Natural killer cell treated with Interleukin-12 subunit alpha and Interleukin-12 subunit beta and Interleukin-15 and Interleukin-18, amount 100 ng/mL, for 72 hours (primary cell): ENCODE data around the gene TBC1D8B. TPM values are rescaled to one million over a fixed set of nuclear protein-coding genes. Genes with fewer than 3 reads are reported as not detected.
"Not testable (repeated sequence)": the region's sequence is repeated elsewhere in the genome, so short reads cannot be mapped to it uniquely, and the experiment has no call there.

ENCODE experiments used
- ATAC-seq, 2 donors: fragments of 150-1000 bp; cut with Tn5 transposase in 1 of 2; sonication (Bioruptor Pico), chemical (Tn5 transposase) in 1 of 2; 2 replicates each; pipeline ENCODE4 v1.10.0; 2021
- DNase-seq: peaks from one replicate; pipeline ENCODE4 v3.0.0; 2022; ENCODE audit warnings: low spot score
- H3K27ac Mint-ChIP-seq, 2 donors: 1 replicate in 1 of 2; 2 replicates in 1 of 2; pipeline ENCODE4 v1.8.0; 2022; ENCODE audit warnings: mixed read lengths in 2 of 2, mild to moderate bottlenecking in 1 of 2, moderate library complexity in 1 of 2
- H3K27me3 Mint-ChIP-seq, 2 donors: 1 replicate in 1 of 2; 2 replicates in 1 of 2; pipeline ENCODE4 v1.8.0; 2022; ENCODE audit warnings: mixed read lengths in 2 of 2
- H3K36me3 Mint-ChIP-seq: one replicate; pipeline ENCODE4 v1.8.0; 2022; ENCODE audit warnings: mixed read lengths
- H3K4me1 Mint-ChIP-seq, 2 donors: 1 replicate in 1 of 2; 2 replicates in 1 of 2; pipeline ENCODE4 v1.8.0; 2022; ENCODE audit warnings: low read depth in 2 of 2, mixed read lengths in 2 of 2, mild to moderate bottlenecking in 1 of 2
- H3K4me3 Mint-ChIP-seq: one replicate; pipeline ENCODE4 v1.8.0; 2022; ENCODE audit warnings: mixed read lengths
- H3K9me3 Mint-ChIP-seq: 2 replicates; pipeline ENCODE4 v1.8.0; 2022; ENCODE audit warnings: mixed read lengths
- total RNA-seq, 2 donors: library from RNA; stranded (reverse); gene quantifications; one replicate each; pipeline ENCODE4 v1.2.3, GENCODE V29; 2022

Gene TBC1D8B
- total RNA-seq = under 1 TPM; 0.31 to 0.56 TPM

DNA sequence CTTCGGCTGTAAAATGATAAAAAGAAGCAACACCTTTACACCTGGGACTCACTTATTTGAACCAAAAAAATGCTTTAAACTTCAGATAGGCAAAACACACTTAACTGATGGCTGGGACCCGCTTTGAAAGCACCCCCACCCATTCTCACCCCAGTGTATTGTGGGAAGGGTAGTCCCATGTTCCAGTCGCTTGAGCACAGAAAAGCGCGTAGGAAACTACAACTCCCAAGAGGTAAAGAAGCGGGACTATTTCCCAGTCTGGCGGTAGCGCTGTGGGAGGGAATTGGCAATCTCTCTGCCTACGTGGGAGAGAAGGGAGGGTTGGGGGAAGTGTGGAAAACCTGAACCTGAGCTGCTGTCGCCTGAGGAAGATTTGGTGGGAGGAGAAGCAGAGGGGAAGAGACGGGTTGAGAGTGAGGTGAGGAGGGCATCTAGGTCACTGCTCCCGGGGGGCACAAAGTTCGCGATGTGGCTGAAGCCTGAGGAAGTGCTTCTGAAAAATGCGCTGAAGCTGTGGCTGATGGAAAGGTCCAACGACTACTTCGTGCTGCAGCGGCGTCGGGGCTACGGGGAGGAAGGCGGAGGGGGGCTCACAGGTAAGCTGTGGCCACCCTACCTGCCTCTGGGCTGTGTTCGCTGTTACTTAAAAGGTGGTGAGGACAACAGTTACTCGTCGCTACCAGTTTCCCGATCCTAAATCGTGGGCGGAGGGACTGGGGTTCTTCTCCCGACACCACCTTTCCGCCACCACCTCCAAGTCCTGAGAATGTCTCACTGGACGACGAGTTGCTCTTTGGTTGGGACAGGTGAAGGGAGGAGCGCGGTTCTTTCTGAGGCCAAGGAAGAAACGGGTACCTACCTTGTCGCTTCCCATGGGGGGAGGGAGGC is at the start of gene TBC1D8B:
Gene TBC1D8B (plus strand): TSS at position 286 of the 888 bp plus-strand sequence. CDS start 181 bp downstream, at position 467.
- Mint-ChIP-seq H3K9me3 (no peaks in the 10 kb centered on the region), H3K4me1 (no peaks in the 10 kb centered on the region), H3K27ac (no peak within 1 kb of the TSS), H3K27me3 (peaks cover 36 to 38% of the 10 kb centered on the region in 2 donors), H3K4me3 (peak within 1 kb of the TSS; percentile 70), H3K36me3 (no peaks in the 10 kb centered on the region)
- ATAC-seq (peak in 1 of 2 donors; percentile 48), DNase-seq (no peak)

DNA sequence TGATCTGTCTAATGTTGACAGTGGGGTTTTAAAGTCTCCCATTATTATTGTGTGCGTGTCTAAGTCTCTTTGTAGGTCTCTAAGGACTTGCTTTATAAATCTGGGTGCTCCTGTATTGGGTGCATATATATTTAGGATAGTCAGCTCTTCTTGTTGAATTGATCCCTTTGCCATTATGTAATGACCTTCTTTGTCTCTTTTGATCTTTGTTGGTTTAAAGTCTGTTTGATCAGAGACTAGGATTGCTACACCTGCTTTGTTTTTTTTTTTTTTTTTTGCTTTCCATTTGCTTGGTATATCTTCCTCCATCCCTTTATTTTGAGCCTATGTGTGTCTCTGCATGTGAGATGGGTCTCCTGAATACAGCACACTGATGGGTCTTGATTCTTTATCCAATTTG is 33.2 kb upstream of the TBC1D8B start:
- not testable (repeated sequence) for DNase-seq, H3K4me3 Mint-ChIP-seq, H3K36me3 Mint-ChIP-seq, H3K27ac Mint-ChIP-seq, H3K4me1 Mint-ChIP-seq, H3K9me3 Mint-ChIP-seq, ATAC-seq
- H3K27me3 Mint-ChIP-seq = peaks cover 12 to 13% of the 10 kb centered on the region in 2 donors

GRCh38 chrX:106774981-106775380 is 27.5 kb upstream of the TBC1D8B start:
- no peak for ATAC-seq

DNA sequence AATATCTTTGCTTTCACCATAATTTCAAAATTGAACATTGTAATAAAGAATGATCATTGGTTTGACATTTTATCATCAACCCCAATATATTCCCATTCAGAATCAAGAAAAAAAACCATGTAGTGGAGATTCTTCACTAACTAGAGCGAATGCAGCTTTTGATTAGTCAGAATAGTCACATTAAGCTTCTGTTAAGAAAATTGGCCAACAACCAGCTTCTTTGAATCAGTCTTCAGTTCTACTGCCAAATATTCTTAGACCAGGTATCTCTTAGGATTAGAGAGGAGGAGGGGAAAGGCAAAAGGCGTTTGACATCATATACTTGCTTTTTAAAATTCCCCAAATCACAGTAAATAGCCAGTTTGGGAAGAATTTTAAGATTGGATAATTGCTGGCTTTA is 22.2 kb upstream of the TBC1D8B start:
- ATAC-seq (no peak), DNase-seq (no peak)
- Mint-ChIP-seq H3K36me3 (no peaks in the 10 kb centered on the region), H3K4me3 (no peak overlapping the region), H3K4me1 (no peaks in the 10 kb centered on the region), H3K27me3 (peaks cover 4 to 16% of the 10 kb centered on the region in 2 donors), H3K27ac (no peak overlapping the region), H3K9me3 (no peaks in the 10 kb centered on the region)

More at GRCh38 chrX:106774981-106775380, 27.5 kb upstream of the TBC1D8B start:
- DNase-seq = no peak
- no peak overlapping the region for H3K4me3 Mint-ChIP-seq
- H3K27me3 Mint-ChIP-seq = peaks cover 7 to 19% of the 10 kb centered on the region in 2 donors
- H3K9me3 Mint-ChIP-seq = no peaks in the 10 kb centered on the region
- no peaks in the 10 kb centered on the region for H3K4me1 Mint-ChIP-seq
- H3K27ac Mint-ChIP-seq = no peak overlapping the region
- no peaks in the 10 kb centered on the region for H3K36me3 Mint-ChIP-seq

- H3K4me1 Mint-ChIP-seq = no peaks in the 10 kb centered on the region
- H3K9me3 Mint-ChIP-seq = no peaks in the 10 kb centered on the region
- no peak overlapping the region for H3K4me3 Mint-ChIP-seq
- no peak overlapping the region for H3K27ac Mint-ChIP-seq
- ATAC-seq = no peak
- peaks cover 10 to 18% of the 10 kb centered on the region in 2 donors for H3K27me3 Mint-ChIP-seq
- H3K36me3 Mint-ChIP-seq = no peaks in the 10 kb centered on the region
- no peak for DNase-seq
These were observed 21.7 kb upstream of the TBC1D8B start for GRCh38 chrX:106780664-106781377.

DNA sequence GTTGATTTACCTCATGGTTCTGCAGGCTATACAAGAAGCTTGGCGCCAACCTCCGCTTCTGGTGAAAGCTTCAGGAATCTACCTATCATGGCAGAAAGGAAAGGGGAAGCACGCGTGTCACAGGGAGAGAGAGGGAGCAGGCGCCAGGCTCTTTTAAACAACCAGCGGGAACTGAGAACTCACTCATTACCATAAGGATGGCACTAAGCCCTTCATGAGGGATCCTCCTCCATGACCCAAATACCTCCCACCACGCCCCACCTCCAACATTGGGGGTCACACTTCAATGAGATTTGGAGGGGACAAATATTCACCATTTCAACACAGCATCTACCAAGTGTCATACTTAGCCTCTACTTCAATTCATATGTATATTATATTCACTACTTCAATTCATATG is 18.8 kb upstream of the TBC1D8B start:
- no peaks in the 10 kb centered on the region for H3K36me3 Mint-ChIP-seq
- DNase-seq (no peak), ATAC-seq (no peak)
- H3K27ac Mint-ChIP-seq = no peak overlapping the region
- no peaks in the 10 kb centered on the region for H3K9me3 Mint-ChIP-seq
- H3K27me3 Mint-ChIP-seq = peaks cover 19 to 24% of the 10 kb centered on the region in 2 donors
- H3K4me3 Mint-ChIP-seq = no peak overlapping the region
- H3K4me1 Mint-ChIP-seq = no peaks in the 10 kb centered on the region

GRCh38 chrX:106791495-106791894 is 11.0 kb upstream of the TBC1D8B start:
- Mint-ChIP-seq H3K9me3 (no peaks in the 10 kb centered on the region), H3K4me1 (no peaks in the 10 kb centered on the region), H3K27me3 (peaks cover 7% of the 10 kb centered on the region in 2 donors), H3K4me3 (no peak overlapping the region), H3K27ac (no peak overlapping the region), H3K36me3 (no peaks in the 10 kb centered on the region)
- no peak for DNase-seq
- ATAC-seq = no peak

DNA sequence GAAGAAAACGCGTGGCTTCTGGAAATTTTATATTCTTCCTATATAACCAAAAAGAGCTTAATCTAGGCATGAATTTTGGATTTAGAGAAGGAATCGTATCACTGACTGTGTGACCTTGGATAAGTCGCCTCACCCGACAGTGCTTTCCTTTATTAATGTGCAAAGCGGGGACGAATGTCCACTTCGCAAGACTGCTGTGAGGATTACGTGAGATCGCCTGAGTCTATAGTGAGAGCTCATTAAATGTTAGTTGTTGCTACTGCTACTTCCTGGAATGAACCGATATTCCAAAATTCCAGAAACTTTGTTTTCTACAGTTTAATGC is 448 bp upstream of the TBC1D8B start:
- H3K4me1 Mint-ChIP-seq = no peaks in the 10 kb centered on the region
- H3K27ac Mint-ChIP-seq = no peak overlapping the region
- H3K36me3 Mint-ChIP-seq = no peaks in the 10 kb centered on the region
- no peaks in the 10 kb centered on the region for H3K9me3 Mint-ChIP-seq
- H3K27me3 Mint-ChIP-seq = peaks cover 37 to 38% of the 10 kb centered on the region in 2 donors
- DNase-seq (no peak), ATAC-seq (no peak)
- no peak overlapping the region for H3K4me3 Mint-ChIP-seq

DNA sequence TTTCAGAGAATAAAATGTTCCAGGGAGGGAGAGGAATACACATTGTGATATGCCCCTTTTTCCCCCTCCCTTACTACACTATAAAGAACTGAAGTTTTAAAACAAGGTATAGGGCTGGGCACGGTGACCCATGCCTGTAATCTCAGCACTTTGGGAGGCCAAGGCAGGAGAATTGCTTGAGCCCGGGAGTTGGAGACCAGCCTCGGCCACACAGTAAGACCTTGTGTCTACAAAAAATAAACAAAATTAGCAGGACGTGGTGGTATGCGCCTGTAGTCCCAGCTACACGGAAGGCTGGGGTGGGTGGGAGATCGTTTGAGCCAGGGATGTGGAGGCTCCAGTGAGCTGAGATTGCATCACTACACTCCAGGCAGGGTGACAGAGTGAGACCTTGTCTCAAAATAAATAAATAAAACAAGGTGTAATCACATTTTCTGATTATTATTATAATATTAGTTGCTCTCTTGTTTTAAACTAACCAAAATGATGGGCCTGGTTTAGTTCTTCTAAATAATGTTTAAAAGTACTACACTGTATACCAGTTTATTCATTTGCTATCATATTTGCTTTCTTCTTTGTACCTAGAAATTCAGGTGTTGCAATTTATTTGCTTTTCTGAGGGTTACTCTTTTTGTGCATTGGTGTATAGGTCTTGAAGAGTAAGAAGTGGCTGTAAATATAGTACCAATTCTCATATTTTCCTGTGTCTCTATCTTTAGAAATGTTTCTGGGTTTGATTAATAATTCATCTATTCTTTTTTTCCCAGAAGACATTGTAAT is 8.8 kb downstream of the TBC1D8B start:
- DNase-seq (no peak), ATAC-seq (no peak)
- H3K4me1 Mint-ChIP-seq = no peaks in the 10 kb centered on the region
- no peaks in the 10 kb centered on the region for H3K9me3 Mint-ChIP-seq
- no peak overlapping the region for H3K27ac Mint-ChIP-seq
- peaks cover 0 to 10% of the 10 kb centered on the region in 2 donors for H3K27me3 Mint-ChIP-seq
- H3K36me3 Mint-ChIP-seq = no peaks in the 10 kb centered on the region
- H3K4me3 Mint-ChIP-seq = no peak overlapping the region

DNA sequence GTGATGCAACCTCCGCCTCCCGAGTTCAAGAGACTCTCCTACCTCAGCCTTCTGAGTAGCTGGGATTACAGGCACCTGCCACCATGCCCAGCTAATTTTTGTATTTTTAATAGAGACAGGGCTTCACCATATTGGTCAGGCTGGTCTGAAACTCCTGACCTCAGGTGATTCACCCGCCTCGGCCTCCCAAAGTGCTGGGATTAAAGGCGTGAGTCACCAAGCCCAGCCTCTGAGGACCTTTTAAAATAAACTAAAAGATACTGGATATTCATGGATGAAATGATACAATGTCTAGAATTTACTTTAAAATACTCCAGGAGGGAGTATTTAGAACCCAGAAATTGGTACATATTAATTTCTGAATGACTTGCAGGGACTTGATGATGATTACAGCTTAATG is 10.5 kb downstream of the TBC1D8B start:
- not testable (repeated sequence) for DNase-seq, H3K36me3 Mint-ChIP-seq, H3K9me3 Mint-ChIP-seq, H3K4me3 Mint-ChIP-seq, H3K27ac Mint-ChIP-seq, H3K4me1 Mint-ChIP-seq, H3K27me3 Mint-ChIP-seq, ATAC-seq

DNA sequence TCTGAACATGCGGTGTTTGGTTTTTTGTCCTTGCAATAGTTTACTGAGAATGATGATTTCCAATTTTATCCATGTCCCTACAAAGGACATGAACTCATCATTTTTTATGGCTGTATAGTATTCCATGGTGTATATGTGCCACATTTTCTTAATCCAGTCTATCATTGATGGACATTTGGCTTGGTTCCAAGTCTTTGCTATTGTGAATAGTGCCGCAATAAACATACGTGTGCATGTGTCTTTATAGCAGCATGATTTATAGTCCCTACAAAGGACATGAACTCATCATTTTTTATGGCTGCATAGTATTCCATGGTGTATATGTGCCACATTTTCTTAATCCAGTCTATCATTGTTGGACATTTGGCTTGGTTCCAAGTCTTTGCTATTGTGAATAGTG is 11.6 kb downstream of the TBC1D8B start:
- not testable (repeated sequence) for H3K9me3 Mint-ChIP-seq, H3K4me3 Mint-ChIP-seq, ATAC-seq, DNase-seq, H3K27ac Mint-ChIP-seq, H3K27me3 Mint-ChIP-seq, H3K4me1 Mint-ChIP-seq, H3K36me3 Mint-ChIP-seq

- ATAC-seq (no peak), DNase-seq (no peak)
- Mint-ChIP-seq H3K4me1 (no peaks in the 10 kb centered on the region), H3K4me3 (no peak overlapping the region), H3K36me3 (no peaks in the 10 kb centered on the region), H3K9me3 (no peaks in the 10 kb centered on the region), H3K27me3 (peaks cover 13 to 17% of the 10 kb centered on the region in 2 donors), H3K27ac (no peak overlapping the region)
These were observed 60.7 kb downstream of the TBC1D8B start for GRCh38 chrX:106862972-106863688.

- Mint-ChIP-seq H3K27ac (no peak overlapping the region), H3K36me3 (no peaks in the 10 kb centered on the region), H3K27me3 (peaks cover 13 to 17% of the 10 kb centered on the region in 2 donors), H3K9me3 (no peaks in the 10 kb centered on the region), H3K4me1 (no peaks in the 10 kb centered on the region), H3K4me3 (no peak overlapping the region)
- DNase-seq (no peak), ATAC-seq (peak in 1 of 2 donors; percentile 36)
These were observed 61.2 kb downstream of the TBC1D8B start for GRCh38 chrX:106863697-106864096.
